Frontal cortex (tissue), 4 donors: ENCODE data around the gene CHIA. TPM values are rescaled to one million over a fixed set of nuclear protein-coding genes. Genes with fewer than 3 reads are reported as not detected.
"Not testable (repeated sequence)": the region's sequence is repeated elsewhere in the genome, so short reads cannot be mapped to it uniquely, and the experiment has no call there.

Experiments
- DNase-seq, 2 donors: peaks; one replicate each; pipeline ENCODE4 v3.0.0; 2012; ENCODE audit warnings: low spot score in 2 of 2
- FAIRE-seq: peaks from 2 replicates; lab custom pipeline; 2012; peaks lifted over from hg19 to GRCh38; lab: Jason Lieb, UNC
- total RNA-seq: library from RNA; depleted of rRNA; stranded (reverse); fragments of >200 nt; gene quantifications from one replicate; pipeline ENCODE4 v1.2.3, GENCODE V29; 2014
- donor health status: control.
- donor health status: control.
- donor health status: control.

CHIA gene
- total RNA-seq, 1 donor from 2014 or later, result not detected

- FAIRE-seq, result no peak
- DNase-seq, result no peak
Observed at GRCh38 chr1:111281411-111281810, 9.2 kb upstream of the CHIA start.

- FAIRE-seq, result no peak
- DNase-seq, result no peak
Observed at GRCh38 chr1:111283838-111284237, 6.8 kb upstream of the CHIA start.

- FAIRE-seq (no peak), DNase-seq (no peak)
Observed at GRCh38 chr1:111285879-111286278, 4.8 kb upstream of the CHIA start.

GRCh38 chr1:111286912-111287311 lies 3.7 kb upstream of the CHIA start:
- no peak for FAIRE-seq
- no peak for DNase-seq

GRCh38 chr1:111289371-111289770 lies 1.3 kb upstream of the CHIA start:
- DNase-seq (no peak), FAIRE-seq (no peak)

- FAIRE-seq, result no peak
- no peak for DNase-seq
Observed at GRCh38 chr1:111290104-111290503, 547 bp upstream of the CHIA start.

- DNase-seq, result no peak
- FAIRE-seq, result no peak
Observed at GRCh38 chr1:111294390-111294789, 3.7 kb downstream of the CHIA start.

- FAIRE-seq, result no peak
- no peak for DNase-seq
Observed at GRCh38 chr1:111302374-111302773, 11.7 kb downstream of the CHIA start.

GRCh38 chr1:111309690-111310089 lies 19.0 kb downstream of the CHIA start:
- no peak for FAIRE-seq
- no peak for DNase-seq

GRCh38 chr1:111318523-111318922 lies 27.9 kb downstream of the CHIA start:
- no peak for FAIRE-seq
- no peak for DNase-seq

- no peak for FAIRE-seq
- no peak for DNase-seq
Observed at GRCh38 chr1:111320066-111320879, 29.6 kb downstream of the CHIA start.

GRCh38 chr1:111323231-111323630 lies 32.6 kb downstream of the CHIA start:
- FAIRE-seq, result no peak

GRCh38 chr1:111332190-111332589 lies 41.5 kb downstream of the CHIA start:
- no peak for FAIRE-seq

More at GRCh38 chr1:111323231-111323630, 32.6 kb downstream of the CHIA start:
- no peak for DNase-seq

GRCh38 chr1:111334169-111334568 lies 43.5 kb downstream of the CHIA start:
- FAIRE-seq (no peak), DNase-seq (no peak)

More at GRCh38 chr1:111332190-111332589, 41.5 kb downstream of the CHIA start:
- no peak for DNase-seq

- DNase-seq, FAIRE-seq: not testable (repeated sequence)
Observed at GRCh38 chr1:111335214-111335877, 44.7 kb downstream of the CHIA start.

- not testable (repeated sequence) for DNase-seq, FAIRE-seq
Observed at GRCh38 chr1:111338849-111339248, 48.2 kb downstream of the CHIA start.

- no peak for FAIRE-seq
Observed at GRCh38 chr1:111346089-111346885, 55.6 kb downstream of the CHIA start.

GRCh38 chr1:111347026-111347425 lies 56.4 kb downstream of the CHIA start:
- no peak for FAIRE-seq

More at GRCh38 chr1:111346089-111346885, 55.6 kb downstream of the CHIA start:
- peak; percentile 57 to 83 for DNase-seq

GRCh38 chr1:111351700-111352099 lies 61.0 kb downstream of the CHIA start:
- DNase-seq (no peak), FAIRE-seq (no peak)

More at GRCh38 chr1:111347026-111347425, 56.4 kb downstream of the CHIA start:
- no peak for DNase-seq

GRCh38 chr1:111354584-111354983 lies 63.9 kb downstream of the CHIA start:
- FAIRE-seq (no peak), DNase-seq (no peak)
